ENCODE measurements around the gene RXYLT1.
A peak's percentile ranks its signal among the peaks of the same experiment; 100 is the strongest.

DNA sequence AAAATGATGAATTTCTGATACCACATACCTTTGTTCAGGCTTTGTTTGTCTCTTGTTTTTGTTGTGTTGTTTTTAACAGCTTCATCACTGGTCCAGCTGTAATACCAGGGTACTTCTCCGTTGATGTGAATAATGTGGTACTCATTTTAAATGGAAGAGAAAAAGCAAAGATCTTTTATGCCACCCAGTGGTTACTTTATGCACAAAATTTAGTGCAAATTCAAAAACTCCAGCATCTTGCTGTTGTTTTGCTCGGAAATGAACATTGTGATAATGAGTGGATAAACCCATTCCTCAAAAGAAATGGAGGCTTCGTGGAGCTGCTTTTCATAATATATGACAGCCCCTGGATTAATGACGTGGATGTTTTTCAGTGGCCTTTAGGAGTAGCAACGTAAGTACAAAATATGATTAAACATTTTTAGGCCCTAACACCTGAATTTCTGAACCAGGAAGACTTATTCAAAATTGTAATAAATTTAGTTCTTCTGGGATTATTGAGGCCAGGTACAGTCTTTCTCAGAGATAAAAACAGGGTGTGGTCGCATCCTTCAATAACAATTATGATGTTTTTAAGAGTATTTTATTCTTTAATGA, 22.4 kb downstream of the RXYLT1 start:
- TF ChIP-seq EZH2 (IDR thresholded peaks at IDR 0.05) (no peak), EZH2phosphoT487 (IDR thresholded peaks at IDR 0.05) (no peak)
- TF ChIP-seq, protein P1, sequence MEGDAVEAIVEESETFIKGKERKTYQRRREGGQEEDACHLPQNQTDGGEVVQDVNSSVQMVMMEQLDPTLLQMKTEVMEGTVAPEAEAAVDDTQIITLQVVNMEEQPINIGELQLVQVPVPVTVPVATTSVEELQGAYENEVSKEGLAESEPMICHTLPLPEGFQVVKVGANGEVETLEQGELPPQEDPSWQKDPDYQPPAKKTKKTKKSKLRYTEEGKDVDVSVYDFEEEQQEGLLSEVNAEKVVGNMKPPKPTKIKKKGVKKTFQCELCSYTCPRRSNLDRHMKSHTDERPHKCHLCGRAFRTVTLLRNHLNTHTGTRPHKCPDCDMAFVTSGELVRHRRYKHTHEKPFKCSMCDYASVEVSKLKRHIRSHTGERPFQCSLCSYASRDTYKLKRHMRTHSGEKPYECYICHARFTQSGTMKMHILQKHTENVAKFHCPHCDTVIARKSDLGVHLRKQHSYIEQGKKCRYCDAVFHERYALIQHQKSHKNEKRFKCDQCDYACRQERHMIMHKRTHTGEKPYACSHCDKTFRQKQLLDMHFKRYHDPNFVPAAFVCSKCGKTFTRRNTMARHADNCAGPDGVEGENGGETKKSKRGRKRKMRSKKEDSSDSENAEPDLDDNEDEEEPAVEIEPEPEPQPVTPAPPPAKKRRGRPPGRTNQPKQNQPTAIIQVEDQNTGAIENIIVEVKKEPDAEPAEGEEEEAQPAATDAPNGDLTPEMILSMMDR (IDR thresholded peaks at IDR 0.05): peak; percentile 60

Measured in neural progenitor cell (in vitro differentiated cells).